ENCODE results near the gene MPZL2.

DNA sequence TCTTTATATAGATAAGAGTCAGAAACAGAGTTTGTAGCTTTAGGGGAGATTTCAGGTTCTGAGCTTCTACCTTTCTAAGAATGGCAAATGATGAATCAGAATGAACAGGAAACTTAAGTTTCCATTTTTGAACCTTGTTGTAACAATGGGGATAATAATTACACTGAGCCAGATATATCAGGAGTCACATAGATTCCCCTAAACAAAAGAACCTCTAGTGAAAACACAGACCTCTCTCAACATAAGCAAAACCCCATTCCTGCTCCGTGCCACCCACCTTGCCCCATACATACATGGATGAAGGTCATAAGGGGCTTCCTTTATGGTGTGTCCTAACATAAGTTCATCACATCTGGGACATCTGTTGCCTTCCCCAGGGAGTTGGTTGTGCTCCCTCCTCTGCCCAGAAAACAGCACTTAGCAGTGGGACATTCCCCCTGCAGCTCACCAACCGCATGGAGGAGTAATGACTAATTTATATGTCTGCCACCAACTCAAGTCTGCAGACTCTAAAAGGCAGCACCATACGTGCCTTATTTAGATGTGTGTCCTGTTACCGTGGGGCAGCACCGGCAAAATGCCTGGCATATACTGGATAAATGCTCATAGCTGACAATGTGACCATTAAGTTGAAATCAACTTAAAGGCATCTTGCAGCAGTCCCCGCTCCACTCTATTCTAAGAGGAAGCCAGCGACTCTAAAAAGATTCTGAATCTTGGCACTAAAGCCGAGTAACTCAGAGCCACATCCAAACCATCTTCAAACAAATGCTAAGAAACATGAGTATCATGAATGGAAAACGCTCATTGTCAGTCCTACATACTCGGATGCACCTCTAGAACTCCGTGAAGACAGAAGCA lies 47.2 kb downstream of the MPZL2 start:
- no peak for TF ChIP-seq YY1 (IDR thresholded peaks at IDR 0.05; ENCODE audit: insufficient read depth, insufficient read length)
- TF ChIP-seq ZNF274 (IDR thresholded peaks at IDR 0.05; ENCODE audit: low read depth, low read length) = no peak
- TF ChIP-seq SUZ12 (IDR thresholded peaks at IDR 0.05; ENCODE audit: extremely low read depth, insufficient read depth, insufficient read length) = no peak
